ENCODE results near the gene NUTF2. TPM values are rescaled to one million over a fixed set of nuclear protein-coding genes. Genes with fewer than 3 reads are reported as not detected.

The NUTF2 gene
- total RNA-seq, 1 donor from 2014 or later = 219 TPM

- no peak for DNase-seq (ENCODE audit: low read depth)
- no peak for TF ChIP-seq CTCF (conservative IDR thresholded peaks at IDR 0.05; ENCODE audit: low read depth, low read length)
- peak overlapping the region; percentile 98 for H3K4me3 ChIP-seq (ENCODE audit: low read depth, low read length)
Measured at GRCh38 chr16:67893743-67894399, 47.1 kb downstream of the NUTF2 start.

- TF ChIP-seq CTCF (conservative IDR thresholded peaks at IDR 0.05; ENCODE audit: low read depth, low read length) = no peak
- DNase-seq (ENCODE audit: low read depth) = no peak
- H3K4me3 ChIP-seq (ENCODE audit: low read depth, low read length) = no peak overlapping the region
Measured at GRCh38 chr16:67897231-67897630, 50.5 kb downstream of the NUTF2 start.

- no peak for DNase-seq (ENCODE audit: low read depth)
- TF ChIP-seq CTCF (conservative IDR thresholded peaks at IDR 0.05; ENCODE audit: low read depth, low read length) = no peak
- H3K4me3 ChIP-seq (ENCODE audit: low read depth, low read length) = no peak overlapping the region
Measured at GRCh38 chr16:67901734-67902133, 55.0 kb downstream of the NUTF2 start.

- H3K4me3 ChIP-seq (ENCODE audit: low read depth, low read length) = no peak overlapping the region
- TF ChIP-seq CTCF (conservative IDR thresholded peaks at IDR 0.05; ENCODE audit: low read depth, low read length) = no peak
- no peak for DNase-seq (ENCODE audit: low read depth)
Measured at GRCh38 chr16:67902831-67903230, 56.1 kb downstream of the NUTF2 start.

GRCh38 chr16:67907397-67908180, 60.9 kb downstream of the NUTF2 start:
- no peak for DNase-seq (ENCODE audit: low read depth)
- no peak for TF ChIP-seq CTCF (conservative IDR thresholded peaks at IDR 0.05; ENCODE audit: low read depth, low read length)
- no peak overlapping the region for H3K4me3 ChIP-seq (ENCODE audit: low read depth, low read length)

- no peak overlapping the region for H3K4me3 ChIP-seq (ENCODE audit: low read depth, low read length)
- no peak for TF ChIP-seq CTCF (conservative IDR thresholded peaks at IDR 0.05; ENCODE audit: low read depth, low read length)
- DNase-seq (ENCODE audit: low read depth) = no peak
Measured at GRCh38 chr16:67909056-67909742, 62.5 kb downstream of the NUTF2 start.
